Measurements from ENCODE around the gene PPP3CA. TPM values are rescaled to one million over a fixed set of nuclear protein-coding genes. Genes with fewer than 3 reads are reported as not detected.

Gene PPP3CA
- polyA plus RNA-seq, 1 donor (not counting 4 experiments of a cell fraction or from before 2014, with no cell fraction given), result 43.3 TPM

GRCh38 chr4:100989401-100989800, 357.9 kb downstream of the PPP3CA start:
- Histone ChIP-seq H3K4me1 (ENCODE audit: control insufficient read depth, extremely low read depth, insufficient read depth, low read length) (peaks cover 11% of the 10 kb centered on the region), H3K4me3 (ENCODE audit: control insufficient read depth in 2 of 3, extremely low read depth in 1 of 3, insufficient read depth in 2 of 3, low read depth in 1 of 3, low read length in 3 of 3) (no peak overlapping the region), H3K36me3 (ENCODE audit: control insufficient read depth in 2 of 2, extremely low read depth in 1 of 2, insufficient read depth in 2 of 2, low read length in 2 of 2) (no peaks in the 10 kb centered on the region), H3K4me2 (ENCODE audit: control insufficient read depth, extremely low read depth, insufficient read depth, low read depth, low read length) (no peak overlapping the region), H3K9ac (ENCODE audit: control insufficient read depth, extremely low read depth, insufficient read depth, low read length) (no peak overlapping the region), H3K9me3 (ENCODE audit: control insufficient read depth, low read depth, low read length) (no peaks in the 10 kb centered on the region), H4K20me1 (ENCODE audit: control insufficient read depth, extremely low read depth, insufficient read depth, low read length) (no peaks in the 10 kb centered on the region), H3K9me1 (ENCODE audit: control insufficient read depth, extremely low read depth, insufficient read depth, low read length) (no peaks in the 10 kb centered on the region), H3K27ac (ENCODE audit: control insufficient read depth, insufficient read depth, low read length) (no peak overlapping the region), H2AFZ (ENCODE audit: control insufficient read depth, low read length) (no peak overlapping the region), H3K27me3 (ENCODE audit: control insufficient read depth, extremely low read depth, insufficient read depth, low read length) (no peaks in the 10 kb centered on the region), H3K79me2 (ENCODE audit: control insufficient read depth, insufficient read depth, low read length) (no peaks in the 10 kb centered on the region)
- DNase-seq (ENCODE audit: low read depth, low spot score) (no peak), FAIRE-seq (no peak)
- dilution Hi-C loops (cut with MboI; ENCODE audit: extremely low pct_ligation_motif_present, low sequenced_read_pairs), result no loop called here
- no peak for TF ChIP-seq CTCF (optimal IDR thresholded peaks at IDR 0.05 in 1 of 3, IDR thresholded peaks at IDR 0.05 in 1 of 3, conservative IDR thresholded peaks at IDR 0.05 in 1 of 3; ENCODE audit: extremely low read depth in 1 of 3, insufficient read depth in 2 of 3, low read length in 3 of 3)
- TF ChIP-seq EZH2 (IDR thresholded peaks at IDR 0.05; ENCODE audit: low read length), result no peak

- no peaks in the 10 kb centered on the region for H3K79me2 ChIP-seq (ENCODE audit: control insufficient read depth, insufficient read depth, low read length)
- H3K27ac ChIP-seq (ENCODE audit: control insufficient read depth, insufficient read depth, low read length), result no peak overlapping the region
- no peaks in the 10 kb centered on the region for H3K9me3 ChIP-seq (ENCODE audit: control insufficient read depth, low read depth, low read length)
- FAIRE-seq (no peak), DNase-seq (ENCODE audit: low read depth, low spot score) (no peak)
- H3K4me1 ChIP-seq (ENCODE audit: control insufficient read depth, extremely low read depth, insufficient read depth, low read length), result peaks cover 11% of the 10 kb centered on the region
- H3K4me2 ChIP-seq (ENCODE audit: control insufficient read depth, extremely low read depth, insufficient read depth, low read depth, low read length), result no peak overlapping the region
- no peak overlapping the region for H3K9ac ChIP-seq (ENCODE audit: control insufficient read depth, extremely low read depth, insufficient read depth, low read length)
- H3K9me1 ChIP-seq (ENCODE audit: control insufficient read depth, extremely low read depth, insufficient read depth, low read length), result no peaks in the 10 kb centered on the region
- no peaks in the 10 kb centered on the region for H3K36me3 ChIP-seq (ENCODE audit: control insufficient read depth in 2 of 2, extremely low read depth in 1 of 2, insufficient read depth in 2 of 2, low read length in 2 of 2)
- H3K4me3 ChIP-seq (ENCODE audit: control insufficient read depth in 2 of 3, extremely low read depth in 1 of 3, insufficient read depth in 2 of 3, low read depth in 1 of 3, low read length in 3 of 3), result no peak overlapping the region
- no peaks in the 10 kb centered on the region for H3K27me3 ChIP-seq (ENCODE audit: control insufficient read depth, extremely low read depth, insufficient read depth, low read length)
- dilution Hi-C loops (cut with MboI; ENCODE audit: extremely low pct_ligation_motif_present, low sequenced_read_pairs), result no loop called here
- H2AFZ ChIP-seq (ENCODE audit: control insufficient read depth, low read length), result no peak overlapping the region
- no peaks in the 10 kb centered on the region for H4K20me1 ChIP-seq (ENCODE audit: control insufficient read depth, extremely low read depth, insufficient read depth, low read length)
- TF ChIP-seq EZH2 (IDR thresholded peaks at IDR 0.05; ENCODE audit: low read length) (no peak), CTCF (optimal IDR thresholded peaks at IDR 0.05 in 1 of 3, IDR thresholded peaks at IDR 0.05 in 1 of 3, conservative IDR thresholded peaks at IDR 0.05 in 1 of 3; ENCODE audit: extremely low read depth in 1 of 3, insufficient read depth in 2 of 3, low read length in 3 of 3) (no peak)
These were observed 358.4 kb downstream of the PPP3CA start for GRCh38 chr4:100988876-100989275.
